Upper lobe of right lung (tissue), 1 donor: ENCODE results near the gene MOB2. TPM values are rescaled to one million over a fixed set of nuclear protein-coding genes. Genes with fewer than 3 reads are reported as not detected.

Experiments
- ATAC-seq: fragments of 200-7000 bp; cut with Tn5 transposase; one replicate; pipeline ENCODE4 v1.9.1; 2020; ENCODE audit warnings: mild to moderate bottlenecking, moderate library complexity
- DNase-seq: peaks from one replicate; pipeline ENCODE4 v3.0.0-alpha.2; 2020
- H3K27ac ChIP-seq: fragments of 200-600 bp; one replicate; pipeline ENCODE4 v1.8.0; 2022
- H3K27me3 ChIP-seq: fragments of 200-600 bp; one replicate; pipeline ENCODE4 v1.8.0; 2022; ENCODE audit warnings: mild to moderate bottlenecking
- H3K36me3 ChIP-seq: fragments of 200-600 bp; one replicate; pipeline ENCODE4 v1.8.0; 2022
- H3K4me1 ChIP-seq: fragments of 200-600 bp; one replicate; pipeline ENCODE4 v1.8.0; 2022
- H3K4me3 ChIP-seq: fragments of 200-600 bp; one replicate; pipeline ENCODE4 v1.8.0; 2022; ENCODE audit warnings: mild to moderate bottlenecking
- H3K9me3 ChIP-seq: fragments of 200-600 bp; one replicate; pipeline ENCODE4 v1.8.0; 2022
- CTCF ChIP-seq: fragments of 200-600 bp; IDR thresholded peaks from one replicate; pipeline ENCODE4 v1.8.0; 2022; ENCODE audit warnings: antibody characterized with exemption
- intact Hi-C: fragments of 100-400 bp; cut with DNase I; formaldehyde crosslinking; loops from one replicate; pipeline ENCODE4 v1.11.0; 2022
- total RNA-seq: library from RNA; stranded (reverse); fragmentation: NEBNext Ultra II Directional; extraction: Animal tissue kit (Norgen Biotek cat#: 25700); gene quantifications from one replicate; pipeline ENCODE4 v1.2.1, GENCODE V29; 2021
- donor health status: DM: no; HTN: yes; CAD: no; lungs with severe emphysema.

The MOB2 gene
- total RNA-seq, 1 donor from 2014 or later = 58.9 TPM

GRCh38 chr11:1444823-1445422, 41.7 kb downstream of the MOB2 start:
- Histone ChIP-seq H3K27ac (no peak overlapping the region), H3K4me1 (no peaks in the 10 kb centered on the region), H3K27me3 (peaks cover 44% of the 10 kb centered on the region), H3K36me3 (no peaks in the 10 kb centered on the region), H3K4me3 (no peak overlapping the region), H3K9me3 (no peaks in the 10 kb centered on the region)
- ATAC-seq (no peak), DNase-seq (no peak)
- intact Hi-C loops = no loop called here
- TF ChIP-seq CTCF = no peak

DNA sequence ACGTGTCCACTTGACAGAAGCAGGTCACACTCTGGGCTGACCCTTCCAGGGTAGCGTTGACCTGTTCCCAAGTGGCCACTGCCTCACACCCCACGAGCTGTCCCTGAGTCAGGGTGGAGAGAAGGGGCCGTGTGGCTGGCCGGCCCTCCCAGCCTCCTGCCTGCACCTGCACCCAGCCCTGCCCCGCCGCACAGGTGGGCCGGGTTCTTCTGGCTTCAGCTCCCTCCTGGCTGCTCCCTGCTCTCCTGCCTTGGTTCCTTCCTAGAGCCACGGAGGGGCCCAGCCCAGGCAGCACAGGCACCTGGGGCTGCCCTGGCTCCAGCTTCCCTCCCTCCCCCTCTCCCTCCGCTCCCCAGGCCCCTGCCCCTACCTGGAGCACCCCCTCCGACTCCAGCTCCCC, 42.3 kb downstream of the MOB2 start:
- ATAC-seq = no peak
- DNase-seq = no peak
- no peaks in the 10 kb centered on the region for H3K36me3 ChIP-seq
- no peak overlapping the region for H3K27ac ChIP-seq
- intact Hi-C loops = no loop called here
- no peaks in the 10 kb centered on the region for H3K4me1 ChIP-seq
- no peak overlapping the region for H3K4me3 ChIP-seq
- TF ChIP-seq CTCF = no peak
- peaks cover 50% of the 10 kb centered on the region for H3K27me3 ChIP-seq
- H3K9me3 ChIP-seq = no peaks in the 10 kb centered on the region

DNA sequence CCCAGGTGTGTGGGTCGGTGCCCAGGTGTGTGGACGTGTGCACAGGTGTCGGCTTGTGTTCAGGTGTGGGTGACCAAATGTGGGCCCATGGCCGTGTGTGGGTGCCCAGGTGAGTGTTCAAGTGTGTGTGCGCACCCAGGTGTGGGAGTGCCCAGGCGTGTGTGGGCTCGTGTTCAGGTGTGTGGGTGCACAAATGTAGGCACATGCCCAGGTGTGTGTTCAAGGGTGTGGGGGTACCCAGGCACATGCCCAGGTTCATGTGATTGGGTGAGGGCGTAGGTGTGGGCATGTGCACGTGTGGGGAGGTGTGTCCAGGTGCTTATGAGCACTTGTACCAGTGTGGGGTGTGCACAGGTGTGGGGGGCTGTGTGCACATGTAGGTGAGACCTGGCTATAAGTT, 42.8 kb downstream of the MOB2 start:
- H3K9me3 ChIP-seq = no peaks in the 10 kb centered on the region
- intact Hi-C loops = no loop called here
- no peak overlapping the region for H3K4me3 ChIP-seq
- H3K36me3 ChIP-seq = no peaks in the 10 kb centered on the region
- H3K27ac ChIP-seq = no peak overlapping the region
- no peaks in the 10 kb centered on the region for H3K4me1 ChIP-seq
- peaks cover 53% of the 10 kb centered on the region for H3K27me3 ChIP-seq
- TF ChIP-seq CTCF = no peak
- DNase-seq = no peak
- ATAC-seq = no peak

DNA sequence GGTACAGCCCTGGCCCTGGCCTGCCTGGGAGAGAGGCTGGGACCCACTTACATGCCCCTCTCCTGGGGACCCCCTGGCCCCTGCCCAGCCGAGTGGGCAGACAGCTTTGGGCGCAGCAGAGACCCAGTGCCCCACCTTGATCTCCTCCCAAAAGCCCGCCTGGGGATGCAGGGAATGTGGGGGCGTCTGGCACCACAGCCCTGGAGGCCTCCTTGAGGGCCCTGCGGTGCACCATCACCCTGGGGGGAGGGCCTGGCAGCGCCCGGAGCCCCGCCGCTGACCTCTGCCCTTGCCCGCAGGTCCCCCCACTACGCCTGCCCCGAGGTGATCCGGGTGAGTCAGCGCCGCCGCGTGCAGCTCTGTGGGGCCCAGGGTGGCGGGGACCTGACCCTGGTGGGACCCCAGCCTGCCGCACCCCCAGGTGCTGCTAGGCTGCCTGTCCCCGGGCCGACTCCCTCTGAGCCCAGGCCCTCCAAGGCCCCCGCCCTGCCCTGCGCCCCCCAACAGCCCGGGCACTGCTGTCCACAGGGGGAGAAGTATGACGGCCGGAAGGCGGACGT, 43.7 kb downstream of the MOB2 start:
- Histone ChIP-seq H3K4me1 (no peaks in the 10 kb centered on the region), H3K27me3 (peaks cover 47% of the 10 kb centered on the region), H3K27ac (no peak overlapping the region), H3K9me3 (no peaks in the 10 kb centered on the region), H3K4me3 (no peak overlapping the region), H3K36me3 (no peaks in the 10 kb centered on the region)
- DNase-seq = no peak
- intact Hi-C loops = no loop called here
- ATAC-seq = no peak
- no peak for TF ChIP-seq CTCF

DNA sequence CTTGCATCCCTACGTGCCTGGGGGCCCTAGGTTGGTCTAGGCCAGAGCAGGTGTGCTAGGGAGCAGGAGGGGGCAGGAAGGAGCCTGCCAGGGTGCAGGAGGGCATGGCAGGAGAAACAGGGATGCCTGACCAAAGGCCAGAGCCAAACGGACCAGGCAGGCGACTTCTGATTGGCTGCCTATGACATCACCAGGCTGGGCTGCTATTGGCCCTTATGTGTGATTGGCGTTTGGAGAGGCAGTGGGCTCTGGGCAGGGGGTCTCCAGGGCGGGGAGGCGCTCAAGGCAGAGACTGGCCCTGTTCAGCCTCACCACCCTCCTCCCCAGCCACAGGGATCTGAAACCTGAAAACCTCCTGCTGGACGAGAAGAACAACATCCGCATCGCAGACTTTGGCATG, 44.4 kb downstream of the MOB2 start:
- no peak for DNase-seq
- no peaks in the 10 kb centered on the region for H3K36me3 ChIP-seq
- intact Hi-C loops = no loop called here
- no peak for ATAC-seq
- no peaks in the 10 kb centered on the region for H3K9me3 ChIP-seq
- peaks cover 40% of the 10 kb centered on the region for H3K27me3 ChIP-seq
- no peak overlapping the region for H3K4me3 ChIP-seq
- TF ChIP-seq CTCF = no peak
- no peaks in the 10 kb centered on the region for H3K4me1 ChIP-seq
- H3K27ac ChIP-seq = no peak overlapping the region

DNA sequence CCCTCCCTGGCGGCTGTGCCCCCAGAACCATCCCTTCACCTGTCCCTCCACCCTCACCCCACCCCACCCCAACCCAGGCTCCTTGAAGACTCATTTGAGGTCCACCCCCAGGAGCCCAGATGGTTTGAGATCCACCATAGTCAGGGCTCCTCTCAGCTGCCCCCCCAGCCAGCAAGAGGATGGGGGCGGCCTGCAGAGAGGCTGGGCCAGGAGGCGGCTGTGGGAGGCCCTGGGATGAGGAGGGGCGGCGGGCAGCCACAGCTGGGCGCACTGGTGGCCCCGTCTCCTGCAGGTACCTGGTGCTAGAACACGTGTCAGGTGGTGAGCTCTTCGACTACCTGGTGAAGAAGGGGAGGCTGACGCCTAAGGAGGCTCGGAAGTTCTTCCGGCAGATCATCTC, 46.1 kb downstream of the MOB2 start:
- no peak overlapping the region for H3K4me3 ChIP-seq
- TF ChIP-seq CTCF = no peak
- H3K27me3 ChIP-seq = peaks cover 48% of the 10 kb centered on the region
- H3K4me1 ChIP-seq = no peaks in the 10 kb centered on the region
- DNase-seq = no peak
- H3K27ac ChIP-seq = no peak overlapping the region
- H3K36me3 ChIP-seq = no peaks in the 10 kb centered on the region
- no peaks in the 10 kb centered on the region for H3K9me3 ChIP-seq
- ATAC-seq = no peak
- intact Hi-C loops = no loop called here
